ENCODE data around the gene ALDH1L2. TPM values are rescaled to one million over a fixed set of nuclear protein-coding genes. Genes with fewer than 3 reads are reported as not detected.

Gene ALDH1L2
- total RNA-seq, 4 donors from 2014 or later, result 7.2 to 12.2 (median 10.2) TPM

DNA sequence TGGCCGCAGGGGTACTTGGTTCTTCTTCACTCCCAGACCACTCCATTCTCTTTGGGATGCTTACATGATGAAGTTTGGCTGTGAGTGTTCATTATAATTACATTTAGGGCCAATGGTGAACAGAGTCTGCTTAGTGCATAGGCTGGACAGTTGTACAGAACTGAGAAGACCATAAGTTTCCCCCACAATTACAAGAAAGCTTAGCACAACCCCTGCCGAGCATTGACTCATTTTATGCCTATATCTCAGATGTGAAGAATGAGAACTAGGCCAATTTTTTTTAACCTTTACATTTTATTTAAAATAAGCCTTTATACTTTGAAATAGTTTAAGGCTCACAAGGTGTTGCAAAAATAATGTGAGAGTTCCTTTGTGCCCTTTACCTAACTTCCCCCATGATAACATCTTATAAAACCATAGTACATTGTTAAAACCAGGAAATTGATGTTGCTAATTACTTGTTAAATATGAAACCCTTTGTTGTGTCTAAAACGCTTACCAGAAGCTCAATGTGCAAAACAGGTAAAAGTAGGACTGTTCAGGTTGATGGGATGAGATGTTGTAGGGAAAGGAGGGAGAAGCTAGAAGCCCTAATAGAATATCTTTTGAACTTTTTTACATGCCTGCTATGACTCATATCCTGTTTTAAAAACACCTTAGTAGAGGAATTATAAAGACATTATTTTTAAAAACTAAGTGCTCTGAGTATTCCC is 47.2 kb downstream of the ALDH1L2 start:
- no peak overlapping the region for H3K4me3 ChIP-seq
- DNase-seq (ENCODE audit: low spot score in 2 of 2), result no peak
- no peak overlapping the region for H3K27ac ChIP-seq
- H3K4me1 ChIP-seq, result peaks cover 0 to 21% (median 4%) of the 10 kb centered on the region in 4 donors
- TF ChIP-seq EP300 (IDR thresholded peaks at IDR 0.05) (no peak), POLR2A (IDR thresholded peaks at IDR 0.05) (no peak)
- TF ChIP-seq, protein P1, sequence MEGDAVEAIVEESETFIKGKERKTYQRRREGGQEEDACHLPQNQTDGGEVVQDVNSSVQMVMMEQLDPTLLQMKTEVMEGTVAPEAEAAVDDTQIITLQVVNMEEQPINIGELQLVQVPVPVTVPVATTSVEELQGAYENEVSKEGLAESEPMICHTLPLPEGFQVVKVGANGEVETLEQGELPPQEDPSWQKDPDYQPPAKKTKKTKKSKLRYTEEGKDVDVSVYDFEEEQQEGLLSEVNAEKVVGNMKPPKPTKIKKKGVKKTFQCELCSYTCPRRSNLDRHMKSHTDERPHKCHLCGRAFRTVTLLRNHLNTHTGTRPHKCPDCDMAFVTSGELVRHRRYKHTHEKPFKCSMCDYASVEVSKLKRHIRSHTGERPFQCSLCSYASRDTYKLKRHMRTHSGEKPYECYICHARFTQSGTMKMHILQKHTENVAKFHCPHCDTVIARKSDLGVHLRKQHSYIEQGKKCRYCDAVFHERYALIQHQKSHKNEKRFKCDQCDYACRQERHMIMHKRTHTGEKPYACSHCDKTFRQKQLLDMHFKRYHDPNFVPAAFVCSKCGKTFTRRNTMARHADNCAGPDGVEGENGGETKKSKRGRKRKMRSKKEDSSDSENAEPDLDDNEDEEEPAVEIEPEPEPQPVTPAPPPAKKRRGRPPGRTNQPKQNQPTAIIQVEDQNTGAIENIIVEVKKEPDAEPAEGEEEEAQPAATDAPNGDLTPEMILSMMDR (IDR thresholded peaks at IDR 0.05), result no peak
- no peaks in the 10 kb centered on the region for H3K9me3 ChIP-seq
- peaks cover 0 to 28% (median 2%) of the 10 kb centered on the region in 3 donors for H3K36me3 ChIP-seq
- H3K27me3 ChIP-seq, result no peaks in the 10 kb centered on the region
- 80 to 91% methylated on average over 3 of the region's 3 CpGs for WGBS, 2 donors

DNA sequence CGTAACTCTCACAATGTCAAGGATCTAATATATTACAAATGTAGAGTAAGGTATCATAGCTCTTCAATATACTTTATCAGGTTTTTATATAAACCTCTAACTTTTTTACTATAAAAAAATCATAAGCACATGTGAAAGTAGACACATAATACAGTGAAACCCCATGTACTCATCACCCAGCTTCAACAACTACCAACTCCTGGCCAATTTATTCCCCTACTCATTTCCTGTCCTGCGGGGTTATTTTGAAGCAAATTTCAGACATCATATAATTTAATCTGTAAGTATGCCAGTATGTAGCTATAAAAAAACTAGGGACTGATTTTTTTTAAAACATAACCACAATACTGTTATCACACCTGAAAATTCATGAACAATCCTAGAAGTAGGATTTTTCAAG is 50.4 kb downstream of the ALDH1L2 start:
- H3K27ac ChIP-seq, result no peak overlapping the region
- peaks cover 0 to 50% (median 2%) of the 10 kb centered on the region in 3 donors for H3K36me3 ChIP-seq
- TF ChIP-seq, protein P1 (IDR thresholded peaks at IDR 0.05), result no peak
- no peak for TF ChIP-seq EP300 (IDR thresholded peaks at IDR 0.05)
- TF ChIP-seq POLR2A (IDR thresholded peaks at IDR 0.05), result no peak
- no peaks in the 10 kb centered on the region for H3K9me3 ChIP-seq
- H3K4me3 ChIP-seq, result no peak overlapping the region
- H3K4me1 ChIP-seq, result no peaks in the 10 kb centered on the region
- DNase-seq (ENCODE audit: low spot score in 2 of 2), result no peak
- H3K27me3 ChIP-seq, result no peaks in the 10 kb centered on the region
- 78 to 92% methylated on average over 2 of the region's 2 CpGs for whole genome bisulfite sequencing, 2 donors

DNA sequence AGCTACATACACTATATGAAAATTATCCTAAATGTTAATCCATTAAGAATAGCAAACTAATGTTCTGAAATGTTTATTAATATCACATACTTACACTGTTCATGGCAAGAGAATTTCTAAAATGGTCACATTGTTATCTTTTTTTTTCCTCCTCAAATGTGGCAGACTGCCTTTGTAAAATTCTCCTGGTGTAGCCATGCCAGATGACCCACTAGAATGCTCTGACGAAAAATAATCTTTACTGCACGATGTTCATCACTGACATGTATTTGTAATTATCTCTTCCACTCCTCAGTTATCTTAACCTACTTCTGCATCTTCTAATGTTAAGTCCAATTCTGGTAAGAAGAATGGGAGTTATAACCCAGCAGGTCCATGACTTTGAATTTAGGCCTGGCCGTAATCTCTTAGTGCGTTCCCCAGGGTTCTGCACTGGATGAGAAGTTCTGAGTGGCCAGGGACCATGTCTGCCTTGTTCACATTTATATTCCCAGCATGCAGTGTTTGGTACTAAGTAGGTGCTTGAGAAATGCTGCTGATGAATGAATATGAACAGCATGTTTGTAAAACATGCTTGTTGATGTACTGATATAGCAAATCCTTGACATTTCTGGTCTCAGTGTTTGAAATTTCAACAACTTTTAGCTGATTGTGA is 51.4 kb downstream of the ALDH1L2 start:
- WGBS, 2 donors, result 50 to 70% methylated on average over 4 of the region's 4 CpGs
- TF ChIP-seq, protein P1 (IDR thresholded peaks at IDR 0.05), result no peak
- TF ChIP-seq POLR2A (IDR thresholded peaks at IDR 0.05) (no peak), EP300 (IDR thresholded peaks at IDR 0.05) (no peak)
- H3K27ac ChIP-seq, result no peak overlapping the region

DNA sequence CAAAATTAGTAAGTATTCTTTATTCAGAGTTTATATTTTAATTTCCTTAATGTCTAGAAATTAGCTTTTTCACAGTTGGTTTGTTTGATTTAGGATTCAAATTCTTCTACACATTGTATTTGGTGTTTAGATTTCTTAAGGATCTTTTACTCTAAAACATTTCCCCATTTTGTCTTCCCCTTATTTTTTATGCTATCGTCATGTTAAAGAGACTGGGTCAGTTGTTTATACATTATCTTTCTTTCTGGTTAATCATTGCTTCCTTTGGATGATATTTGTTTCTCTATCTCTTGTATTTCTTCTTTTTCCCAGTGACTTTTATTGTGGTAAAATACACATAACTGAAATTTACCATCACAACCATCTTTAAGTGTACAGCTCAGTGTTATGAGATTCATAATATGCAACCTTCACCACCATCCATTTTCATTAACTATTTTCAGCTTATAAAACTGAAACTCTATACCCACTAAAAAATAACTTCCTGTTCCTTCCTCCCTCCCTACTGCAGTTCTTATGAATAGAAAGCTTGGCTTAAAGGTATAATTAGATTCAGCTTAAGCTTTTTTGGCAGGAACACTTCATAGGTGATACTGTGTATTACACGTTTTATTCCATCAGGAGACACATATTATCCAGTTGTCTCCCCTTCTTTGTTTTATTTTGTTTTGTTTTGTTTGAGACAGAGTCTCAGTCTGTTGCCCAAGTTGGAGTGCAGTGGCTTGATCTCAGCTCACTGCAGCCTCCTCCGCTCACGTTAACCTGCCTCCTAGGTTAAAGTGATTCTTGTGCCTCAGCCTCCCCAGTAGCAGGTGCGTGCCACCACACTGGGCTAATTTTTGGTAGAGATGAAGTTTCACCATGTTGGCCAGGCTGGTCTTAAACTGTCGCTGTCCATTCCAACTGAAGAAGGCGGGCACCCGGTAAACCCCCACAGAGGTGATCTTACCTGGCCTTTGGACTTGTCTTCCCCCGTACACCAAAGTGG is 53.1 kb downstream of the ALDH1L2 start:
- Histone ChIP-seq H3K9me3 (no peaks in the 10 kb centered on the region), H3K4me1 (peaks cover 0 to 5% (median 0%) of the 10 kb centered on the region in 4 donors), H3K36me3 (peaks cover 0 to 60% (median 2%) of the 10 kb centered on the region in 3 donors), H3K4me3 (no peak overlapping the region), H3K27me3 (no peaks in the 10 kb centered on the region), H3K27ac (no peak overlapping the region)
- no peak for DNase-seq (ENCODE audit: low spot score in 2 of 2)
- TF ChIP-seq POLR2A (IDR thresholded peaks at IDR 0.05), result no peak
- TF ChIP-seq, protein P1 (IDR thresholded peaks at IDR 0.05), result no peak
- TF ChIP-seq EP300 (IDR thresholded peaks at IDR 0.05), result no peak
- WGBS, 2 donors, result 84 to 90% methylated on average over 9 of the region's 9 CpGs

More for the DNA sequence above, 51.4 kb downstream of the ALDH1L2 start:
- H3K27me3 ChIP-seq, result no peaks in the 10 kb centered on the region
- no peak for DNase-seq (ENCODE audit: low spot score in 2 of 2)
- H3K9me3 ChIP-seq, result no peaks in the 10 kb centered on the region
- H3K4me1 ChIP-seq, result no peaks in the 10 kb centered on the region
- no peak overlapping the region for H3K4me3 ChIP-seq
- H3K36me3 ChIP-seq, result peaks cover 0 to 52% (median 2%) of the 10 kb centered on the region in 3 donors
